GM23338 (cell line): Measurements from ENCODE around the gene WDR74. TPM values are rescaled to one million over a fixed set of nuclear protein-coding genes. Genes with fewer than 3 reads are reported as not detected.

Experiments
- ATAC-seq: fragments of 200-7000 bp; cut with Tn5 transposase; 3 replicates; pipeline ENCODE4 v1.9.1; 2020
- DNase-seq: peaks from one replicate; pipeline ENCODE4 v3.0.0-alpha.2; 2015; ENCODE audit warnings: low spot score
- H2AFZ ChIP-seq: fragments of 200-600 bp; sonication (generic); 2 replicates; pipeline ENCODE4 v1.8.0; 2016; ENCODE audit warnings: antibody characterized with exemption, mild to moderate bottlenecking, moderate library complexity
- H3F3A ChIP-seq: fragments of 200-600 bp; sonication (generic); replicated peaks from 2 replicates; pipeline ENCODE4 v1.8.0; 2017; ENCODE audit warnings: antibody characterized with exemption, mixed run types, low read depth
- H3K27ac ChIP-seq: fragments of 200-600 bp; sonication (generic); 2 replicates; pipeline ENCODE4 v1.6.1; 2016; ENCODE audit warnings: low read depth
- H3K27me3 ChIP-seq: fragments of 200-600 bp; sonication (generic); 2 replicates; pipeline ENCODE4 v1.8.0; 2016; ENCODE audit warnings: mild to moderate bottlenecking, mixed run types, moderate library complexity; ENCODE audit not compliant: insufficient read depth
- H3K36me3 ChIP-seq: fragments of 200-600 bp; sonication (generic); 2 replicates; pipeline ENCODE4 v1.8.0; 2016; ENCODE audit warnings: mild to moderate bottlenecking; ENCODE audit not compliant: insufficient read depth
- H3K4me1 ChIP-seq: fragments of 200-600 bp; sonication (generic); 2 replicates; pipeline ENCODE4 v1.8.0; 2016; ENCODE audit warnings: mild to moderate bottlenecking, moderate library complexity; ENCODE audit not compliant: insufficient read depth
- H3K4me2 ChIP-seq: fragments of 200-600 bp; sonication (generic); 2 replicates; pipeline ENCODE4 v1.7.1; 2017; ENCODE audit warnings: mixed run types
- H3K4me3 ChIP-seq: fragments of 200-600 bp; sonication (generic); 2 replicates; pipeline ENCODE4 v1.6.1; 2016; ENCODE audit warnings: mixed run types
- H3K79me2 ChIP-seq: fragments of 200-600 bp; sonication (generic); replicated peaks from 2 replicates; pipeline ENCODE4 v1.8.0; 2017; ENCODE audit warnings: mild to moderate bottlenecking; ENCODE audit not compliant: insufficient read depth
- H3K9me2 ChIP-seq: fragments of 200-600 bp; sonication (generic); 2 replicates; pipeline ENCODE4 v1.8.0; 2017; ENCODE audit not compliant: insufficient read depth
- H4K20me1 ChIP-seq: fragments of 200-600 bp; sonication (generic); replicated peaks from 2 replicates; pipeline ENCODE4 v1.8.0; 2017; ENCODE audit warnings: mild to moderate bottlenecking; ENCODE audit not compliant: insufficient read depth
- H3K27ac Mint-ChIP-seq: 2 replicates; pipeline ENCODE4 v1.8.0; 2020; ENCODE audit warnings: inconsistent platforms, mild to moderate bottlenecking, moderate library complexity, mixed read lengths
- H3K27me3 Mint-ChIP-seq: 3 replicates; pipeline ENCODE4 v1.8.0; 2022; ENCODE audit warnings: low read depth, mild to moderate bottlenecking, moderate library complexity, mixed read lengths, inconsistent platforms; ENCODE audit not compliant: insufficient read depth, poor library complexity
- H3K36me3 Mint-ChIP-seq: 3 replicates; pipeline ENCODE4 v1.8.0; 2021; ENCODE audit warnings: low read depth, mild to moderate bottlenecking, inconsistent platforms, moderate library complexity, mixed read lengths
- H3K4me1 Mint-ChIP-seq: 3 replicates; pipeline ENCODE4 v1.8.0; 2020; ENCODE audit warnings: mild to moderate bottlenecking, inconsistent platforms, mixed read lengths
- H3K4me3 Mint-ChIP-seq: 3 replicates; pipeline ENCODE4 v1.8.0; 2021; ENCODE audit warnings: moderate library complexity, mild to moderate bottlenecking, inconsistent platforms, mixed read lengths
- H3K9me3 Mint-ChIP-seq: 3 replicates; pipeline ENCODE4 v1.8.0; 2020; ENCODE audit warnings: moderate library complexity, mild to moderate bottlenecking, inconsistent platforms, mixed read lengths
- CREB1 ChIP-seq: fragments of 250-450 bp; sonication (Bioruptor Pico); IDR thresholded peaks from 2 replicates; pipeline ENCODE4 v1.5.0; 2020; ENCODE audit warnings: low read depth, mild to moderate bottlenecking, moderate library complexity
- EZH2 ChIP-seq: fragments of 200-600 bp; sonication (generic); IDR thresholded peaks from one replicate; pipeline ENCODE4 v1.8.0; 2017; ENCODE audit warnings: antibody characterized with exemption, mild to moderate bottlenecking, low read depth; ENCODE audit not compliant: unreplicated experiment
- EZH2phosphoT487 ChIP-seq: fragments of 200-600 bp; sonication (generic); IDR thresholded peaks from one replicate; pipeline ENCODE4 v1.8.1; 2018; ENCODE audit warnings: antibody characterized with exemption; ENCODE audit not compliant: unreplicated experiment
- JUNB ChIP-seq: IDR thresholded peaks from one replicate; pipeline ENCODE4 v1.6.1; 2016; ENCODE audit warnings: antibody characterized with exemption; ENCODE audit not compliant: unreplicated experiment
- NANOG ChIP-seq: IDR thresholded peaks from 2 replicates; pipeline ENCODE4 v1.6.1; 2016; ENCODE audit warnings: antibody characterized with exemption, borderline replicate concordance
- POLR2AphosphoS5 ChIP-seq: IDR thresholded peaks from 2 replicates; pipeline ENCODE4 v1.6.1; 2016; ENCODE audit warnings: antibody characterized with exemption, low read depth
- STAT1 ChIP-seq: IDR thresholded peaks from one replicate; pipeline ENCODE4 v1.6.1; 2016; ENCODE audit warnings: antibody characterized with exemption; ENCODE audit not compliant: unreplicated experiment
- ZNF114 ChIP-seq: fragments of 250-450 bp; sonication (Bioruptor Pico); IDR thresholded peaks from 2 replicates; pipeline ENCODE4 v1.5.0; 2020; ENCODE audit warnings: mild to moderate bottlenecking, moderate library complexity
- ZNF331 ChIP-seq: fragments of 250-450 bp; sonication (Bioruptor Pico); IDR thresholded peaks from 2 replicates; pipeline ENCODE4 v1.5.0; 2020; ENCODE audit warnings: low read depth, mild to moderate bottlenecking, moderate library complexity
- polyA plus RNA-seq: library from polyadenylated mRNA; unstranded; fragments of >200 nt; fragmentation: Nextera tagmentation; extraction: Ambion mirVana; gene quantifications from 2 replicates; pipeline ENCODE4 v1.2.1, GENCODE V29; 2016
- total RNA-seq: library from RNA; depleted of rRNA; stranded (reverse); fragments of >200 nt; shearing (Covaris generic); gene quantifications from 2 replicates; pipeline ENCODE4 v1.2.3, GENCODE V29; 2014
- TF ChIP-seq, protein P1 (sequence below): fragments of 250-450 bp; sonication (Bioruptor Pico); IDR thresholded peaks from 2 replicates; pipeline ENCODE4 v1.5.0; 2020; ENCODE audit warnings: mild to moderate bottlenecking, moderate library complexity
- TF ChIP-seq, protein P2 (sequence below): IDR thresholded peaks from 2 replicates; pipeline ENCODE4 v1.6.1; 2016; ENCODE audit warnings: antibody characterized with exemption
- TF ChIP-seq, protein P3 (sequence below), 2 experiments: fragments of 200-600 bp in 1 of 2; sonication (generic) in 1 of 2; conservative IDR thresholded peaks; 2 replicates each; pipeline versions ENCODE4 v1.5.1 to v1.6.1; 2016 to 2017; ENCODE audit warnings: antibody characterized with exemption in 2 of 2, low read depth in 2 of 2, mild to moderate bottlenecking in 2 of 2, moderate library complexity in 1 of 2
- TF ChIP-seq, protein P4 (sequence below): IDR thresholded peaks from one replicate; pipeline ENCODE4 v1.6.1; 2018; ENCODE audit warnings: antibody characterized with exemption; ENCODE audit not compliant: unreplicated experiment

The WDR74 gene
- total and polyA plus RNA-seq, 2 experiments from 2014 or later = 94.4 to 136 TPM

DNA sequence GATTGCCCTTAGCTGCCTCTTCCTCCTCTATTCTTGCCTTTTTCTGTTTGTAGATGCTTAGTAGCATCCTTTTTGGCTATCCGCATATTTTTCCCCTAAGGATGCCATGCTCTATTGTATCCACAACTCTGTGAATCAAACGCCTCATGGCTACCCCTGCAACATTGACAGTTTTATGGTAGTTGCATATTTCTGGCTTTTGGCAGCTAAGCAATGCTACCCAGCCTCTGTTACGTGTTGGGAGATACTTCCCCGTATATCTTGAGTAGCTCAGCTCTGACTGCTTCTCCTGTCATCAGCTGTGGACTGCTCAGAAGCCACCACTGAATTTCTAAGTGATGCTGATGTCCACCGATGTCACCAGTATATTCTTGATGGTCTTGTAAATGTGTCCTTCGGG is 26.2 kb upstream of the WDR74 start:
- Histone ChIP-seq H2AFZ (no peak overlapping the region), H3K4me3 (no peak overlapping the region), H3K27ac (peak overlapping the region; percentile 55; the same call in 1 of the 2 replicates), H3F3A (peaks cover 35% of the 10 kb centered on the region), H3K9me2 (no peaks in the 10 kb centered on the region), H3K36me3 (peaks cover 27% of the 10 kb centered on the region), H3K4me1 (peaks cover 17% of the 10 kb centered on the region), H4K20me1 (peaks cover 71% of the 10 kb centered on the region), H3K27me3 (no peaks in the 10 kb centered on the region), H3K4me2 (no peak overlapping the region), H3K79me2 (peaks cover 100% of the 10 kb centered on the region)
- no peaks in the 10 kb centered on the region; the same call in 2 of the 3 replicates for H3K9me3 Mint-ChIP-seq
- H3K27ac Mint-ChIP-seq = no peak overlapping the region; the same call in 1 of the 2 replicates
- H3K27me3 Mint-ChIP-seq = peaks cover 4% of the 10 kb centered on the region
- ATAC-seq (no peak), DNase-seq (no peak)
- H3K4me3 Mint-ChIP-seq = no peak overlapping the region
- peaks cover 79% of the 10 kb centered on the region for H3K36me3 Mint-ChIP-seq
- peaks cover 32% of the 10 kb centered on the region for H3K4me1 Mint-ChIP-seq
- TF ChIP-seq, protein P1, sequence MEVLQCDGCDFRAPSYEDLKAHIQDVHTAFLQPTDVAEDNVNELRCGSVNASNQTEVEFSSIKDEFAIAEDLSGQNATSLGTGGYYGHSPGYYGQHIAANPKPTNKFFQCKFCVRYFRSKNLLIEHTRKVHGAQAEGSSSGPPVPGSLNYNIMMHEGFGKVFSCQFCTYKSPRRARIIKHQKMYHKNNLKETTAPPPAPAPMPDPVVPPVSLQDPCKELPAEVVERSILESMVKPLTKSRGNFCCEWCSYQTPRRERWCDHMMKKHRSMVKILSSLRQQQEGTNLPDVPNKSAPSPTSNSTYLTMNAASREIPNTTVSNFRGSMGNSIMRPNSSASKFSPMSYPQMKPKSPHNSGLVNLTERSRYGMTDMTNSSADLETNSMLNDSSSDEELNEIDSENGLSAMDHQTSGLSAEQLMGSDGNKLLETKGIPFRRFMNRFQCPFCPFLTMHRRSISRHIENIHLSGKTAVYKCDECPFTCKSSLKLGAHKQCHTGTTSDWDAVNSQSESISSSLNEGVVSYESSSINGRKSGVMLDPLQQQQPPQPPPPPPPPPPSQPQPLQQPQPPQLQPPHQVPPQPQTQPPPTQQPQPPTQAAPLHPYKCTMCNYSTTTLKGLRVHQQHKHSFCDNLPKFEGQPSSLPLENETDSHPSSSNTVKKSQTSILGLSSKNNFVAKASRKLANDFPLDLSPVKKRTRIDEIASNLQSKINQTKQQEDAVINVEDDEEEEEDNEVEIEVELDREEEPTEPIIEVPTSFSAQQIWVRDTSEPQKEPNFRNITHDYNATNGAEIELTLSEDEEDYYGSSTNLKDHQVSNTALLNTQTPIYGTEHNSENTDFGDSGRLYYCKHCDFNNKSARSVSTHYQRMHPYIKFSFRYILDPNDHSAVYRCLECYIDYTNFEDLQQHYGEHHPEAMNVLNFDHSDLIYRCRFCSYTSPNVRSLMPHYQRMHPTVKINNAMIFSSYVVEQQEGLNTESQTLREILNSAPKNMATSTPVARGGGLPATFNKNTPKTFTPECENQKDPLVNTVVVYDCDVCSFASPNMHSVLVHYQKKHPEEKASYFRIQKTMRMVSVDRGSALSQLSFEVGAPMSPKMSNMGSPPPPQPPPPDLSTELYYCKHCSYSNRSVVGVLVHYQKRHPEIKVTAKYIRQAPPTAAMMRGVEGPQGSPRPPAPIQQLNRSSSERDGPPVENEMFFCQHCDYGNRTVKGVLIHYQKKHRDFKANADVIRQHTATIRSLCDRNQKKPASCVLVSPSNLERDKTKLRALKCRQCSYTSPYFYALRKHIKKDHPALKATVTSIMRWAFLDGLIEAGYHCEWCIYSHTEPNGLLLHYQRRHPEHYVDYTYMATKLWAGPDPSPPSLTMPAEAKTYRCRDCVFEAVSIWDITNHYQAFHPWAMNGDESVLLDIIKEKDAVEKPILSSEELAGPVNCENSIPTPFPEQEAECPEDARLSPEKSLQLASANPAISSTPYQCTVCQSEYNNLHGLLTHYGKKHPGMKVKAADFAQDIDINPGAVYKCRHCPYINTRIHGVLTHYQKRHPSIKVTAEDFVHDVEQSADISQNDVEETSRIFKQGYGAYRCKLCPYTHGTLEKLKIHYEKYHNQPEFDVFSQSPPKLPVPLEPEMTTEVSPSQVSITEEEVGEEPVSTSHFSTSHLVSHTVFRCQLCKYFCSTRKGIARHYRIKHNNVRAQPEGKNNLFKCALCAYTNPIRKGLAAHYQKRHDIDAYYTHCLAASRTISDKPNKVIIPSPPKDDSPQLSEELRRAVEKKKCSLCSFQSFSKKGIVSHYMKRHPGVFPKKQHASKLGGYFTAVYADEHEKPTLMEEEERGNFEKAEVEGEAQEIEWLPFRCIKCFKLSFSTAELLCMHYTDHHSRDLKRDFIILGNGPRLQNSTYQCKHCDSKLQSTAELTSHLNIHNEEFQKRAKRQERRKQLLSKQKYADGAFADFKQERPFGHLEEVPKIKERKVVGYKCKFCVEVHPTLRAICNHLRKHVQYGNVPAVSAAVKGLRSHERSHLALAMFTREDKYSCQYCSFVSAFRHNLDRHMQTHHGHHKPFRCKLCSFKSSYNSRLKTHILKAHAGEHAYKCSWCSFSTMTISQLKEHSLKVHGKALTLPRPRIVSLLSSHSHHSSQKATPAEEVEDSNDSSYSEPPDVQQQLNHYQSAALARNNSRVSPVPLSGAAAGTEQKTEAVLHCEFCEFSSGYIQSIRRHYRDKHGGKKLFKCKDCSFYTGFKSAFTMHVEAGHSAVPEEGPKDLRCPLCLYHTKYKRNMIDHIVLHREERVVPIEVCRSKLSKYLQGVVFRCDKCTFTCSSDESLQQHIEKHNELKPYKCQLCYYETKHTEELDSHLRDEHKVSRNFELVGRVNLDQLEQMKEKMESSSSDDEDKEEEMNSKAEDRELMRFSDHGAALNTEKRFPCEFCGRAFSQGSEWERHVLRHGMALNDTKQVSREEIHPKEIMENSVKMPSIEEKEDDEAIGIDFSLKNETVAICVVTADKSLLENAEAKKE (CRISPR knock-in tag) = no peak
- no peak for TF ChIP-seq CREB1
- TF ChIP-seq STAT1 = no peak
- TF ChIP-seq, protein P2, sequence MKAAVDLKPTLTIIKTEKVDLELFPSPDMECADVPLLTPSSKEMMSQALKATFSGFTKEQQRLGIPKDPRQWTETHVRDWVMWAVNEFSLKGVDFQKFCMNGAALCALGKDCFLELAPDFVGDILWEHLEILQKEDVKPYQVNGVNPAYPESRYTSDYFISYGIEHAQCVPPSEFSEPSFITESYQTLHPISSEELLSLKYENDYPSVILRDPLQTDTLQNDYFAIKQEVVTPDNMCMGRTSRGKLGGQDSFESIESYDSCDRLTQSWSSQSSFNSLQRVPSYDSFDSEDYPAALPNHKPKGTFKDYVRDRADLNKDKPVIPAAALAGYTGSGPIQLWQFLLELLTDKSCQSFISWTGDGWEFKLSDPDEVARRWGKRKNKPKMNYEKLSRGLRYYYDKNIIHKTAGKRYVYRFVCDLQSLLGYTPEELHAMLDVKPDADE = no peak
- no peak for TF ChIP-seq NANOG
- TF ChIP-seq ZNF331 (CRISPR knock-in tag) = no peak
- no peak for TF ChIP-seq POLR2AphosphoS5
- no peak for TF ChIP-seq ZNF114 (CRISPR knock-in tag)
- TF ChIP-seq, protein P3, sequence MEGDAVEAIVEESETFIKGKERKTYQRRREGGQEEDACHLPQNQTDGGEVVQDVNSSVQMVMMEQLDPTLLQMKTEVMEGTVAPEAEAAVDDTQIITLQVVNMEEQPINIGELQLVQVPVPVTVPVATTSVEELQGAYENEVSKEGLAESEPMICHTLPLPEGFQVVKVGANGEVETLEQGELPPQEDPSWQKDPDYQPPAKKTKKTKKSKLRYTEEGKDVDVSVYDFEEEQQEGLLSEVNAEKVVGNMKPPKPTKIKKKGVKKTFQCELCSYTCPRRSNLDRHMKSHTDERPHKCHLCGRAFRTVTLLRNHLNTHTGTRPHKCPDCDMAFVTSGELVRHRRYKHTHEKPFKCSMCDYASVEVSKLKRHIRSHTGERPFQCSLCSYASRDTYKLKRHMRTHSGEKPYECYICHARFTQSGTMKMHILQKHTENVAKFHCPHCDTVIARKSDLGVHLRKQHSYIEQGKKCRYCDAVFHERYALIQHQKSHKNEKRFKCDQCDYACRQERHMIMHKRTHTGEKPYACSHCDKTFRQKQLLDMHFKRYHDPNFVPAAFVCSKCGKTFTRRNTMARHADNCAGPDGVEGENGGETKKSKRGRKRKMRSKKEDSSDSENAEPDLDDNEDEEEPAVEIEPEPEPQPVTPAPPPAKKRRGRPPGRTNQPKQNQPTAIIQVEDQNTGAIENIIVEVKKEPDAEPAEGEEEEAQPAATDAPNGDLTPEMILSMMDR (conservative IDR thresholded peaks at IDR 0.05; ENCODE audit: low read depth in 2 of 2) = no peak
- TF ChIP-seq EZH2 = no peak
- no peak for TF ChIP-seq EZH2phosphoT487
- no peak for TF ChIP-seq JUNB
- TF ChIP-seq, protein P4, sequence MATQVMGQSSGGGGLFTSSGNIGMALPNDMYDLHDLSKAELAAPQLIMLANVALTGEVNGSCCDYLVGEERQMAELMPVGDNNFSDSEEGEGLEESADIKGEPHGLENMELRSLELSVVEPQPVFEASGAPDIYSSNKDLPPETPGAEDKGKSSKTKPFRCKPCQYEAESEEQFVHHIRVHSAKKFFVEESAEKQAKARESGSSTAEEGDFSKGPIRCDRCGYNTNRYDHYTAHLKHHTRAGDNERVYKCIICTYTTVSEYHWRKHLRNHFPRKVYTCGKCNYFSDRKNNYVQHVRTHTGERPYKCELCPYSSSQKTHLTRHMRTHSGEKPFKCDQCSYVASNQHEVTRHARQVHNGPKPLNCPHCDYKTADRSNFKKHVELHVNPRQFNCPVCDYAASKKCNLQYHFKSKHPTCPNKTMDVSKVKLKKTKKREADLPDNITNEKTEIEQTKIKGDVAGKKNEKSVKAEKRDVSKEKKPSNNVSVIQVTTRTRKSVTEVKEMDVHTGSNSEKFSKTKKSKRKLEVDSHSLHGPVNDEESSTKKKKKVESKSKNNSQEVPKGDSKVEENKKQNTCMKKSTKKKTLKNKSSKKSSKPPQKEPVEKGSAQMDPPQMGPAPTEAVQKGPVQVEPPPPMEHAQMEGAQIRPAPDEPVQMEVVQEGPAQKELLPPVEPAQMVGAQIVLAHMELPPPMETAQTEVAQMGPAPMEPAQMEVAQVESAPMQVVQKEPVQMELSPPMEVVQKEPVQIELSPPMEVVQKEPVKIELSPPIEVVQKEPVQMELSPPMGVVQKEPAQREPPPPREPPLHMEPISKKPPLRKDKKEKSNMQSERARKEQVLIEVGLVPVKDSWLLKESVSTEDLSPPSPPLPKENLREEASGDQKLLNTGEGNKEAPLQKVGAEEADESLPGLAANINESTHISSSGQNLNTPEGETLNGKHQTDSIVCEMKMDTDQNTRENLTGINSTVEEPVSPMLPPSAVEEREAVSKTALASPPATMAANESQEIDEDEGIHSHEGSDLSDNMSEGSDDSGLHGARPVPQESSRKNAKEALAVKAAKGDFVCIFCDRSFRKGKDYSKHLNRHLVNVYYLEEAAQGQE = no peak
